Breast epithelium (tissue), 3 donors: ENCODE measurements around the gene NUP205.

Experiments
- POLR2A ChIP-seq: fragments of 450-650 bp; IDR thresholded peaks from one replicate; pipeline ENCODE4 v1.6.1; 2016; ENCODE audit warnings: antibody characterized with exemption, mild to moderate bottlenecking, moderate library complexity
- TF ChIP-seq, protein P1 (sequence below), 3 donors: fragments of 450-650 bp; IDR thresholded peaks; one replicate each; pipeline ENCODE4 v1.5.1; 2016 to 2017; ENCODE audit warnings: antibody characterized with exemption in 3 of 3, mild to moderate bottlenecking in 3 of 3, moderate library complexity in 3 of 3

DNA sequence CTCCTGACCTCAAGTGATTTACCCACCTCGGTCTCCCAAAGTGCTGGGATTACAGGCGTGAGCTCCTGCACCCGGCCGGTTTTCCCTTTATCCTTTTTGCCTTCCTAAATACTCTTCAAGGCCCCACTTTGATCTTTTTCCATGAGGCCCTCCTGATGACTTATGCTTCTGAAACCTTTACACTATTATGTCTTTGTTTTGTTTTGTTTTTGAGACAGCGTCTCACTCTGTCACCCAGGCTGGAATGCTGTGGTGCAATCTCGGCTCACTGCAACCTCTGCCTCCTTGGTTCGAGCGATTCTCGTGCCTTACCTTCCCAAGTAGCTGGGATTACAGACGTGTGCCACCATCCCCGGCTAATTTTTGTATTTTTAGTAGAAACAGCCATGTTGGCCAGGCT is 108.4 kb downstream of the NUP205 start:
- TF ChIP-seq POLR2A: no peak
- TF ChIP-seq, protein P1, sequence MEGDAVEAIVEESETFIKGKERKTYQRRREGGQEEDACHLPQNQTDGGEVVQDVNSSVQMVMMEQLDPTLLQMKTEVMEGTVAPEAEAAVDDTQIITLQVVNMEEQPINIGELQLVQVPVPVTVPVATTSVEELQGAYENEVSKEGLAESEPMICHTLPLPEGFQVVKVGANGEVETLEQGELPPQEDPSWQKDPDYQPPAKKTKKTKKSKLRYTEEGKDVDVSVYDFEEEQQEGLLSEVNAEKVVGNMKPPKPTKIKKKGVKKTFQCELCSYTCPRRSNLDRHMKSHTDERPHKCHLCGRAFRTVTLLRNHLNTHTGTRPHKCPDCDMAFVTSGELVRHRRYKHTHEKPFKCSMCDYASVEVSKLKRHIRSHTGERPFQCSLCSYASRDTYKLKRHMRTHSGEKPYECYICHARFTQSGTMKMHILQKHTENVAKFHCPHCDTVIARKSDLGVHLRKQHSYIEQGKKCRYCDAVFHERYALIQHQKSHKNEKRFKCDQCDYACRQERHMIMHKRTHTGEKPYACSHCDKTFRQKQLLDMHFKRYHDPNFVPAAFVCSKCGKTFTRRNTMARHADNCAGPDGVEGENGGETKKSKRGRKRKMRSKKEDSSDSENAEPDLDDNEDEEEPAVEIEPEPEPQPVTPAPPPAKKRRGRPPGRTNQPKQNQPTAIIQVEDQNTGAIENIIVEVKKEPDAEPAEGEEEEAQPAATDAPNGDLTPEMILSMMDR (IDR thresholded peaks at IDR 0.05): no peak
